Measurements from ENCODE around the gene RNF217. TPM values are rescaled to one million over a fixed set of nuclear protein-coding genes. Genes with fewer than 3 reads are reported as not detected.

Gene RNF217
- total and polyA plus RNA-seq, 10 donors = 0.89 to 17.1 (median 10.0) TPM

DNA sequence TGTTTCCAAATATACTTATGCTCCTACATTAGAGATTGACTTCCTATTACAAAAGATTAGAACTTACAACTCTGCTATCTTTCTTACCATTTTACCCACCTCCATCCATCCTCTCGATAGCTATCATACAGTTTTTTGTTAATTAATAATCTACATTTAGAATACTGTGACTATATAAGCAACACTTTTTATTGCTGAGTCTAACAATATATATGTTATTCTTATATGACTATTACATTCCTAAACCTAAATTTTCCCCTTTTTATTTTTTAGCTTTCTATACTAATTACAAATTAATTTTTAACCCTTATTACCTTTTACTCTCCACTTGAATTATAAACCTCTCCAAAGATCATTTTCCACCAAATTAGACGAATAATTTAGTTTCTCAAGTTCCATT is 57.0 kb downstream of the RNF217 start:
- H3K4me3 ChIP-seq = no peak overlapping the region
- H3K36me3 ChIP-seq = no peaks in the 10 kb centered on the region
- DNase-seq = no peak
- peaks cover 0 to 12% (median 0%) of the 10 kb centered on the region in 6 donors for H3K4me1 ChIP-seq
- no peaks in the 10 kb centered on the region for H3K27me3 ChIP-seq (replicated peaks in 1 of 7)
- TF ChIP-seq, protein P1, sequence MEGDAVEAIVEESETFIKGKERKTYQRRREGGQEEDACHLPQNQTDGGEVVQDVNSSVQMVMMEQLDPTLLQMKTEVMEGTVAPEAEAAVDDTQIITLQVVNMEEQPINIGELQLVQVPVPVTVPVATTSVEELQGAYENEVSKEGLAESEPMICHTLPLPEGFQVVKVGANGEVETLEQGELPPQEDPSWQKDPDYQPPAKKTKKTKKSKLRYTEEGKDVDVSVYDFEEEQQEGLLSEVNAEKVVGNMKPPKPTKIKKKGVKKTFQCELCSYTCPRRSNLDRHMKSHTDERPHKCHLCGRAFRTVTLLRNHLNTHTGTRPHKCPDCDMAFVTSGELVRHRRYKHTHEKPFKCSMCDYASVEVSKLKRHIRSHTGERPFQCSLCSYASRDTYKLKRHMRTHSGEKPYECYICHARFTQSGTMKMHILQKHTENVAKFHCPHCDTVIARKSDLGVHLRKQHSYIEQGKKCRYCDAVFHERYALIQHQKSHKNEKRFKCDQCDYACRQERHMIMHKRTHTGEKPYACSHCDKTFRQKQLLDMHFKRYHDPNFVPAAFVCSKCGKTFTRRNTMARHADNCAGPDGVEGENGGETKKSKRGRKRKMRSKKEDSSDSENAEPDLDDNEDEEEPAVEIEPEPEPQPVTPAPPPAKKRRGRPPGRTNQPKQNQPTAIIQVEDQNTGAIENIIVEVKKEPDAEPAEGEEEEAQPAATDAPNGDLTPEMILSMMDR (IDR thresholded peaks at IDR 0.05 in 8 of 11, conservative IDR thresholded peaks at IDR 0.05 in 3 of 11) = no peak
- TF ChIP-seq POLR2A (IDR thresholded peaks at IDR 0.05) (no peak), POLR2AphosphoS5 (IDR thresholded peaks at IDR 0.05) (no peak)
- WGBS, 5 donors = 82 to 94% (median 89%) methylated on average over 2 of the region's 2 CpGs
- no peaks in the 10 kb centered on the region for H3K9me3 ChIP-seq
- H3K27ac ChIP-seq = no peak overlapping the region
- intact Hi-C loops (cut with DNase I; ENCODE audit: low total_unique reads) = no loop called here

DNA sequence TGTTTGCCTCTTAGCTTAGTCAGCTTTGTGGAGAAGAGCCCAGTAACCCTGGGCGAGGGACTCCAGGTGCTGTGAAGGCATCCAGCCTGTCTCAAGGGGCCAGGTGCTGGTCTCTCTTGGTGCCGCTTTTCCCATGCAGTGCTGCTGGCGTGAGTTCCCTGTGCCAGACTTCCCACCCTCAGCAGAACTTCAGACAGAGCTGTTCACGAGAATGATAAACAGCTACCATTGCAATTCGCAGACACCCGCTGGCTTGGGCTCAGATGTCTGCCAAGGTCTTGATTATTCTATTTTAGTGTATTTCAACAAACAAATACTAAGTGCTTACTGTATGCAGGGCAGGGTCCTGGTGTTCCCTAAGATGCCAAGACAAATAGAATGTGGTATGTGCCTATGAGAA is 57.7 kb downstream of the RNF217 start:
- no peaks in the 10 kb centered on the region for H3K27me3 ChIP-seq (replicated peaks in 1 of 7)
- H3K27ac ChIP-seq = no peak overlapping the region
- intact Hi-C loops (cut with DNase I; ENCODE audit: low total_unique reads) = no loop called here
- DNase-seq = no peak
- TF ChIP-seq POLR2A (IDR thresholded peaks at IDR 0.05) = no peak
- TF ChIP-seq, protein P1 (IDR thresholded peaks at IDR 0.05 in 8 of 11, conservative IDR thresholded peaks at IDR 0.05 in 3 of 11) = no peak
- no peak for TF ChIP-seq POLR2AphosphoS5 (IDR thresholded peaks at IDR 0.05)
- H3K9me3 ChIP-seq = no peaks in the 10 kb centered on the region
- 87 to 97% (median 94%) methylated on average over 6 of the region's 6 CpGs for WGBS, 5 donors
- H3K4me1 ChIP-seq = peaks cover 0 to 11% (median 0%) of the 10 kb centered on the region in 6 donors
- no peak overlapping the region for H3K4me3 ChIP-seq
- no peaks in the 10 kb centered on the region for H3K36me3 ChIP-seq

DNA sequence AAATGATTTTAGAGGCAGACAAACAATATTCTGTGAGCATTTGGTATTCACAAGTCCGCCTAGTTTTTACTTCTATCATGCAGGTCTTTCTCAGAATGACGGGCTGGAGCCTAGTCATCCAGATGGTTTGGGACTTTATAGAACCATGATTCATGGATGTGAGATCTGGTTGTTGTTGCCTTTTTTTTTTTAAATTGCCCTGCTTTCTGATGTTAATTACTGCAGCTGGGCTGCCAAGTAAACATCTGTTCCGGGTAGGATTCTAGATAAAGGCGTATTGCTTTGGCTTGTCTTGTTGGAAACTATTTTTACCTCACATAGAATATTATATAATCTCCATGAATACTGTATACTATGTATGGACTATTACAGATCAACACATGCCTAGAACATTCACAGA is 58.1 kb downstream of the RNF217 start:
- Histone ChIP-seq H3K27ac (no peak overlapping the region), H3K27me3 (replicated peaks in 1 of 7) (no peaks in the 10 kb centered on the region), H3K36me3 (no peaks in the 10 kb centered on the region), H3K9me3 (no peaks in the 10 kb centered on the region), H3K4me1 (peaks cover 0 to 11% (median 0%) of the 10 kb centered on the region in 6 donors), H3K4me3 (no peak overlapping the region)
- intact Hi-C loops (cut with DNase I; ENCODE audit: low total_unique reads) = no loop called here
- DNase-seq = no peak
- WGBS, 5 donors = 80 to 92% (median 88%) methylated on average over 4 of the region's 4 CpGs
- TF ChIP-seq, protein P1 (IDR thresholded peaks at IDR 0.05 in 8 of 11, conservative IDR thresholded peaks at IDR 0.05 in 3 of 11) = no peak
- TF ChIP-seq POLR2A (IDR thresholded peaks at IDR 0.05) (no peak), POLR2AphosphoS5 (IDR thresholded peaks at IDR 0.05) (no peak)

DNA sequence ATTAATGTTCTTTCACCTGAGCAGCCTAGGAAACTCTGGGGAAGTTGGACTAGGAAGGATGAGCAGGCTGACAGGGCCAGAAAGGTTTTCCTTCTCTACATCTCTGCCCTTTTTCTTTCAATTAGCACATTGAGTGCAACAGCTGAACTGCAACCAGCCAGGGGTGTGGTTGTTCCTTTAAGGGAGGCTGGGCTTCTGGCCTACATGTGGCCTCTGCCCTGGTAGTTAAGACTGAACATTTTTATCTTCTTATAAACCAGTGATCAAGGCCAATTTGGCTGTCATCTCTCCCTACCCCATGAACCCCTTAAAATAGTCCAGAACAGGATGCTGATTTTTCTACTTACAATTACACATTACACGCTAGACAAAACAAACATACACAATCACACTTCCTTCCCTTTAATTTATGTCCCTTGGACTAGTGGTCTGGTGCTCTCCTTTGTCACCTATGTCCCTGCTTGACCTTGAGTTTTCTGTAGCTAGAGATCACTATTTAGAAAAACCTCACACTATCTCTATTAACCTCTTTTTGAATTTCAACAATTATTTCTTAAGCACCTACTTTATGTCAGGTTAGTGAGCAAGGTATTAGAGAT is 60.3 kb downstream of the RNF217 start:
- H3K4me1 ChIP-seq = peaks cover 0 to 11% (median 0%) of the 10 kb centered on the region in 6 donors
- H3K9me3 ChIP-seq = peaks cover 0 to 5% (median 0%) of the 10 kb centered on the region in 8 donors
- no peaks in the 10 kb centered on the region for H3K27me3 ChIP-seq (replicated peaks in 1 of 7)
- no peak for DNase-seq
- TF ChIP-seq POLR2A (IDR thresholded peaks at IDR 0.05) = no peak
- no peaks in the 10 kb centered on the region for H3K36me3 ChIP-seq
- H3K4me3 ChIP-seq = no peak overlapping the region
- no peak overlapping the region for H3K27ac ChIP-seq
- intact Hi-C loops (cut with DNase I; ENCODE audit: low total_unique reads) = no loop called here
- WGBS, 5 donors = 17 to 57% (median 28%) methylated on average over 1 of the region's 1 CpG
